ENCODE results near the gene MPC2. TPM values are rescaled to one million over a fixed set of nuclear protein-coding genes. Genes with fewer than 3 reads are reported as not detected.
A peak's percentile ranks its signal among the peaks of the same experiment; 100 is the strongest.

The MPC2 gene
- 99.7 TPM for polyA plus RNA-seq (2013)

- POLR2A ChIA-PET: interaction anchor here (0.7 to 1.6 kb wide), 4 partner anchors 23 to 114 kb away, joined by 3 to 5 read pairs (median 3); partner anchors contain the start of gene ADCY10
- peaks cover 0 to 4% (median 0%) of the 10 kb centered on the region in 4 experiments for H3K36me3 ChIP-seq (ENCODE audit: control insufficient read depth in 4 of 4, insufficient read depth in 4 of 4, low read length in 3 of 4)
- H3K27ac ChIP-seq (ENCODE audit: insufficient read depth in 1 of 2, low read depth in 1 of 2, low read length in 2 of 2, poor library complexity in 1 of 2, severe bottlenecking in 2 of 2): peak within 1 kb of the TSS; percentile 98
Observed at GRCh38 chr1:167936930-167937708, at the start of gene MPC2. Gene MPC2 (minus strand): TSS chr1:167937072. CDS start chr1:167935841, 1,231 bp downstream.

GRCh38 chr1:167984886-167985489, 48.1 kb upstream of the MPC2 start:
- H3K9me3 ChIP-seq (ENCODE audit: control extremely low read depth in 1 of 5, control insufficient read depth in 4 of 5, insufficient read depth in 2 of 5, low read depth in 1 of 5, low read length in 4 of 5): peaks cover 0 to 3% (median 0%) of the 10 kb centered on the region in 5 experiments
- DNase-seq: peak; percentile 25 to 79 (median 67)
- H3K27ac ChIP-seq (ENCODE audit: insufficient read depth in 1 of 2, low read depth in 1 of 2, low read length in 2 of 2, poor library complexity in 1 of 2, severe bottlenecking in 2 of 2): no peak overlapping the region
- H3K27me3 ChIP-seq (replicated peaks in 2 of 5; ENCODE audit: control insufficient read depth in 4 of 5, insufficient read depth in 5 of 5, low read length in 4 of 5): no peaks in the 10 kb centered on the region
- ChIA-PET CTCF (no interaction called here), POLR2A (no interaction called here)
- WGBS (ENCODE audit: insufficient coverage): 83% methylated on average over 1 of the region's 8 CpGs
- H3K36me3 ChIP-seq (ENCODE audit: control insufficient read depth in 4 of 4, insufficient read depth in 4 of 4, low read length in 3 of 4): peaks cover 2 to 34% (median 9%) of the 10 kb centered on the region in 4 experiments
- H3K4me1 ChIP-seq (ENCODE audit: control extremely low read depth in 1 of 4, control insufficient read depth in 4 of 4, insufficient read depth in 4 of 4, low read length in 3 of 4): no peaks in the 10 kb centered on the region
- no peak overlapping the region for H3K4me3 ChIP-seq (ENCODE audit: control insufficient read depth in 1 of 7, extremely low read depth in 1 of 7, insufficient read depth in 4 of 7, low read depth in 2 of 7, low read length in 6 of 7)

More at GRCh38 chr1:167936930-167937708, at the start of gene MPC2:
- H3K4me1 ChIP-seq (ENCODE audit: control extremely low read depth in 1 of 4, control insufficient read depth in 4 of 4, insufficient read depth in 4 of 4, low read length in 3 of 4): peaks cover 8 to 38% (median 22%) of the 10 kb centered on the region in 4 experiments
- H3K4me3 ChIP-seq (ENCODE audit: control insufficient read depth in 1 of 7, extremely low read depth in 1 of 7, insufficient read depth in 4 of 7, low read depth in 2 of 7, low read length in 6 of 7): peak within 1 kb of the TSS; percentile 75 to 99 (median 95)
- CTCF ChIA-PET: interaction anchor here (0.6 to 1.1 kb wide), 4 partner anchors 129 to 718 kb away, joined by 3 to 4 read pairs (median 3); no protein-coding TSS in a partner anchor
- WGBS (ENCODE audit: insufficient coverage): under 1% methylated on average over 39 of the region's 51 CpGs
- H3K9me3 ChIP-seq (ENCODE audit: control extremely low read depth in 1 of 5, control insufficient read depth in 4 of 5, insufficient read depth in 2 of 5, low read depth in 1 of 5, low read length in 4 of 5): no peaks in the 10 kb centered on the region
- peak; percentile 46 to 73 (median 67) for DNase-seq
- no peaks in the 10 kb centered on the region for H3K27me3 ChIP-seq (replicated peaks in 2 of 5; ENCODE audit: control insufficient read depth in 4 of 5, insufficient read depth in 5 of 5, low read length in 4 of 5)

- peaks cover 2 to 34% (median 9%) of the 10 kb centered on the region in 4 experiments for H3K36me3 ChIP-seq (ENCODE audit: control insufficient read depth in 4 of 4, insufficient read depth in 4 of 4, low read length in 3 of 4)
- POLR2A ChIA-PET: no interaction called here
- H3K4me1 ChIP-seq (ENCODE audit: control extremely low read depth in 1 of 4, control insufficient read depth in 4 of 4, insufficient read depth in 4 of 4, low read length in 3 of 4): no peaks in the 10 kb centered on the region
- CTCF ChIA-PET: no interaction called here
- H3K9me3 ChIP-seq (ENCODE audit: control extremely low read depth in 1 of 5, control insufficient read depth in 4 of 5, insufficient read depth in 2 of 5, low read depth in 1 of 5, low read length in 4 of 5): peaks cover 0 to 3% (median 0%) of the 10 kb centered on the region in 5 experiments
- no peak overlapping the region for H3K4me3 ChIP-seq (ENCODE audit: control insufficient read depth in 1 of 7, extremely low read depth in 1 of 7, insufficient read depth in 4 of 7, low read depth in 2 of 7, low read length in 6 of 7)
- H3K27ac ChIP-seq (ENCODE audit: insufficient read depth in 1 of 2, low read depth in 1 of 2, low read length in 2 of 2, poor library complexity in 1 of 2, severe bottlenecking in 2 of 2): no peak overlapping the region
- no peaks in the 10 kb centered on the region for H3K27me3 ChIP-seq (replicated peaks in 2 of 5; ENCODE audit: control insufficient read depth in 4 of 5, insufficient read depth in 5 of 5, low read length in 4 of 5)
- WGBS (ENCODE audit: insufficient coverage): no CpG with 5 or more reads among the region's 2 CpGs
- DNase-seq: no peak
Observed at GRCh38 chr1:167983797-167984420, 47.0 kb upstream of the MPC2 start.

- POLR2A ChIA-PET: no interaction called here
Observed at GRCh38 chr1:167981933-167982332, 45.1 kb upstream of the MPC2 start.

GRCh38 chr1:167977245-167977644, 40.4 kb upstream of the MPC2 start:
- WGBS (ENCODE audit: insufficient coverage): no CpG with 5 or more reads among the region's 1 CpG
- Histone ChIP-seq H3K27ac (ENCODE audit: insufficient read depth in 1 of 2, low read depth in 1 of 2, low read length in 2 of 2, poor library complexity in 1 of 2, severe bottlenecking in 2 of 2) (no peak overlapping the region), H3K4me1 (ENCODE audit: control extremely low read depth in 1 of 4, control insufficient read depth in 4 of 4, insufficient read depth in 4 of 4, low read length in 3 of 4) (no peaks in the 10 kb centered on the region), H3K9me3 (ENCODE audit: control extremely low read depth in 1 of 5, control insufficient read depth in 4 of 5, insufficient read depth in 2 of 5, low read depth in 1 of 5, low read length in 4 of 5) (peaks cover 0 to 8% (median 2%) of the 10 kb centered on the region in 5 experiments), H3K4me3 (ENCODE audit: control insufficient read depth in 1 of 7, extremely low read depth in 1 of 7, insufficient read depth in 4 of 7, low read depth in 2 of 7, low read length in 6 of 7) (no peak overlapping the region), H3K27me3 (replicated peaks in 2 of 5; ENCODE audit: control insufficient read depth in 4 of 5, insufficient read depth in 5 of 5, low read length in 4 of 5) (no peaks in the 10 kb centered on the region), H3K36me3 (ENCODE audit: control insufficient read depth in 4 of 4, insufficient read depth in 4 of 4, low read length in 3 of 4) (peaks cover 6 to 58% (median 23%) of the 10 kb centered on the region in 4 experiments)
- peak in 2 of 3 donors; percentile 33 to 58 for DNase-seq
- CTCF ChIA-PET: no interaction called here
- POLR2A ChIA-PET: no interaction called here

More at GRCh38 chr1:167981933-167982332, 45.1 kb upstream of the MPC2 start:
- Histone ChIP-seq H3K9me3 (ENCODE audit: control extremely low read depth in 1 of 5, control insufficient read depth in 4 of 5, insufficient read depth in 2 of 5, low read depth in 1 of 5, low read length in 4 of 5) (peaks cover 0 to 6% (median 2%) of the 10 kb centered on the region in 5 experiments), H3K4me1 (ENCODE audit: control extremely low read depth in 1 of 4, control insufficient read depth in 4 of 4, insufficient read depth in 4 of 4, low read length in 3 of 4) (no peaks in the 10 kb centered on the region), H3K27me3 (replicated peaks in 2 of 5; ENCODE audit: control insufficient read depth in 4 of 5, insufficient read depth in 5 of 5, low read length in 4 of 5) (no peaks in the 10 kb centered on the region), H3K27ac (ENCODE audit: insufficient read depth in 1 of 2, low read depth in 1 of 2, low read length in 2 of 2, poor library complexity in 1 of 2, severe bottlenecking in 2 of 2) (no peak overlapping the region), H3K36me3 (ENCODE audit: control insufficient read depth in 4 of 4, insufficient read depth in 4 of 4, low read length in 3 of 4) (peaks cover 5 to 52% (median 17%) of the 10 kb centered on the region in 4 experiments), H3K4me3 (ENCODE audit: control insufficient read depth in 1 of 7, extremely low read depth in 1 of 7, insufficient read depth in 4 of 7, low read depth in 2 of 7, low read length in 6 of 7) (no peak overlapping the region)
- CTCF ChIA-PET: no interaction called here
- no peak for DNase-seq
- WGBS (ENCODE audit: insufficient coverage): 100% methylated on average over 2 of the region's 9 CpGs

GRCh38 chr1:167974698-167975097, 37.8 kb upstream of the MPC2 start:
- no peak for DNase-seq
- Histone ChIP-seq H3K9me3 (ENCODE audit: control extremely low read depth in 1 of 5, control insufficient read depth in 4 of 5, insufficient read depth in 2 of 5, low read depth in 1 of 5, low read length in 4 of 5) (peaks cover 0 to 8% (median 2%) of the 10 kb centered on the region in 5 experiments), H3K27ac (ENCODE audit: insufficient read depth in 1 of 2, low read depth in 1 of 2, low read length in 2 of 2, poor library complexity in 1 of 2, severe bottlenecking in 2 of 2) (no peak overlapping the region), H3K36me3 (ENCODE audit: control insufficient read depth in 4 of 4, insufficient read depth in 4 of 4, low read length in 3 of 4) (peaks cover 6 to 50% (median 25%) of the 10 kb centered on the region in 4 experiments), H3K4me3 (ENCODE audit: control insufficient read depth in 1 of 7, extremely low read depth in 1 of 7, insufficient read depth in 4 of 7, low read depth in 2 of 7, low read length in 6 of 7) (no peak overlapping the region), H3K27me3 (replicated peaks in 2 of 5; ENCODE audit: control insufficient read depth in 4 of 5, insufficient read depth in 5 of 5, low read length in 4 of 5) (no peaks in the 10 kb centered on the region), H3K4me1 (ENCODE audit: control extremely low read depth in 1 of 4, control insufficient read depth in 4 of 4, insufficient read depth in 4 of 4, low read length in 3 of 4) (no peaks in the 10 kb centered on the region)
- CTCF ChIA-PET: no interaction called here
- no CpG with 5 or more reads among the region's 4 CpGs for WGBS (ENCODE audit: insufficient coverage)
- POLR2A ChIA-PET: no interaction called here

Measured in common myeloid progenitor, CD34-positive (primary cell).